Sigmoid colon (tissue), 7 donors: ENCODE data around the gene FAM107A. TPM values are rescaled to one million over a fixed set of nuclear protein-coding genes. Genes with fewer than 3 reads are reported as not detected.

Experiments used
- DNase-seq: peaks from one replicate; pipeline ENCODE4 v3.0.0-alpha.2; 2019
- H3K27ac ChIP-seq, 4 donors: fragments of 200-600 bp; sonication (generic); one replicate each; pipeline ENCODE4 v1.5.1; 2016 to 2019; ENCODE audit warnings: mild to moderate bottlenecking in 1 of 4
- H3K27me3 ChIP-seq, 3 donors: fragments of 200-600 bp; sonication (generic); one replicate each; pipeline ENCODE4 v1.5.1; 2019; ENCODE audit warnings: mild to moderate bottlenecking in 1 of 3
- H3K36me3 ChIP-seq, 4 donors: fragments of 200-600 bp; sonication (generic); one replicate each; pipeline ENCODE4 v1.5.1; 2016 to 2019
- H3K4me1 ChIP-seq, 4 donors: fragments of 200-600 bp; sonication (generic); one replicate each; pipeline ENCODE4 v1.5.1; 2017 to 2019
- H3K4me3 ChIP-seq, 4 donors: fragments of 200-600 bp; sonication (generic); one replicate each; pipeline ENCODE4 v1.5.1; 2017 to 2019; ENCODE audit warnings: mild to moderate bottlenecking in 2 of 4, moderate library complexity in 1 of 4
- H3K9me3 ChIP-seq, 4 donors: fragments of 200-600 bp in 3 of 4; sonication (generic) in 3 of 4; one replicate each; pipeline versions ENCODE4 v1.5.1 to v1.6.1; 2013 to 2019
- EP300 ChIP-seq, 4 donors: sonication (generic); formaldehyde crosslinking; IDR thresholded peaks; one replicate each; pipeline ENCODE4 v1.6.1; 2017; ENCODE audit warnings: antibody characterized with exemption in 4 of 4
- POLR2A ChIP-seq, 2 donors: fragments of 450-650 bp; IDR thresholded peaks; one replicate each; pipeline ENCODE4 v1.6.1; 2016; ENCODE audit warnings: antibody characterized with exemption in 2 of 2, mild to moderate bottlenecking in 2 of 2, moderate library complexity in 2 of 2
- POLR2AphosphoS5 ChIP-seq, 4 donors: sonication (generic); formaldehyde crosslinking; IDR thresholded peaks; one replicate each; pipeline ENCODE4 v1.6.1; 2017; ENCODE audit warnings: antibody characterized with exemption in 4 of 4
- WGBS, 2 donors: extraction: QIAGEN DNeasy Blood & Tissue Kit; methylation state at CpG; one replicate each; pipeline ENCODE4 v1.1.7; 2013; 5-methylcytosine and 5-hydroxymethylcytosine counted together
- intact Hi-C: fragments of 100-400 bp; cut with DNase I; formaldehyde crosslinking; loops from one replicate; pipeline ENCODE4 v1.15.1; 2023
- polyA plus RNA-seq, 3 donors: library from polyadenylated mRNA; stranded (reverse); fragments of 200-250 nt; gene quantifications; one replicate each; pipeline ENCODE4 v1.2.3, GENCODE V29; 2013
- total RNA-seq, 4 donors: library from RNA; depleted of rRNA; stranded (reverse); fragments of >200 nt; gene quantifications; one replicate each; pipeline ENCODE4 v1.1.0, GENCODE V29; 2016
- TF ChIP-seq, protein P1 (sequence below), 4 experiments: fragments of 450-650 bp in 3 of 4; fragments of 200-600 bp in 1 of 4; IDR thresholded peaks; one replicate each; pipeline ENCODE4 v1.5.1; 2016 to 2019; ENCODE audit warnings: antibody characterized with exemption in 4 of 4, mild to moderate bottlenecking in 3 of 4, moderate library complexity in 2 of 4
- donor health status: healthy with polysubstance abuse.
- donor health status: Bipolar disorder and iron deficiency.
- donor health status: healthy.

The FAM107A gene
- total and polyA plus RNA-seq, 7 donors, result 10.9 to 56.7 (median 32.7) TPM

- intact Hi-C loops, result no loop called here
- DNase-seq, result no peak
- no peaks in the 10 kb centered on the region for H3K9me3 ChIP-seq
- no peak for TF ChIP-seq POLR2AphosphoS5 (IDR thresholded peaks at IDR 0.05)
- TF ChIP-seq POLR2A (IDR thresholded peaks at IDR 0.05), result no peak
- TF ChIP-seq EP300 (IDR thresholded peaks at IDR 0.05), result no peak
- TF ChIP-seq, protein P1, sequence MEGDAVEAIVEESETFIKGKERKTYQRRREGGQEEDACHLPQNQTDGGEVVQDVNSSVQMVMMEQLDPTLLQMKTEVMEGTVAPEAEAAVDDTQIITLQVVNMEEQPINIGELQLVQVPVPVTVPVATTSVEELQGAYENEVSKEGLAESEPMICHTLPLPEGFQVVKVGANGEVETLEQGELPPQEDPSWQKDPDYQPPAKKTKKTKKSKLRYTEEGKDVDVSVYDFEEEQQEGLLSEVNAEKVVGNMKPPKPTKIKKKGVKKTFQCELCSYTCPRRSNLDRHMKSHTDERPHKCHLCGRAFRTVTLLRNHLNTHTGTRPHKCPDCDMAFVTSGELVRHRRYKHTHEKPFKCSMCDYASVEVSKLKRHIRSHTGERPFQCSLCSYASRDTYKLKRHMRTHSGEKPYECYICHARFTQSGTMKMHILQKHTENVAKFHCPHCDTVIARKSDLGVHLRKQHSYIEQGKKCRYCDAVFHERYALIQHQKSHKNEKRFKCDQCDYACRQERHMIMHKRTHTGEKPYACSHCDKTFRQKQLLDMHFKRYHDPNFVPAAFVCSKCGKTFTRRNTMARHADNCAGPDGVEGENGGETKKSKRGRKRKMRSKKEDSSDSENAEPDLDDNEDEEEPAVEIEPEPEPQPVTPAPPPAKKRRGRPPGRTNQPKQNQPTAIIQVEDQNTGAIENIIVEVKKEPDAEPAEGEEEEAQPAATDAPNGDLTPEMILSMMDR (IDR thresholded peaks at IDR 0.05), result no peak
- H3K36me3 ChIP-seq, result no peaks in the 10 kb centered on the region
- H3K27me3 ChIP-seq, result no peaks in the 10 kb centered on the region
- H3K4me3 ChIP-seq, result no peak overlapping the region
- 54 to 75% methylated on average over 12 of the region's 12 CpGs for WGBS, 2 donors
- peaks cover 0 to 9% (median 0%) of the 10 kb centered on the region in 4 donors for H3K4me1 ChIP-seq
- H3K27ac ChIP-seq, result no peak overlapping the region
Observed at GRCh38 chr3:58565621-58566397, 11.4 kb downstream of the FAM107A start.

DNA sequence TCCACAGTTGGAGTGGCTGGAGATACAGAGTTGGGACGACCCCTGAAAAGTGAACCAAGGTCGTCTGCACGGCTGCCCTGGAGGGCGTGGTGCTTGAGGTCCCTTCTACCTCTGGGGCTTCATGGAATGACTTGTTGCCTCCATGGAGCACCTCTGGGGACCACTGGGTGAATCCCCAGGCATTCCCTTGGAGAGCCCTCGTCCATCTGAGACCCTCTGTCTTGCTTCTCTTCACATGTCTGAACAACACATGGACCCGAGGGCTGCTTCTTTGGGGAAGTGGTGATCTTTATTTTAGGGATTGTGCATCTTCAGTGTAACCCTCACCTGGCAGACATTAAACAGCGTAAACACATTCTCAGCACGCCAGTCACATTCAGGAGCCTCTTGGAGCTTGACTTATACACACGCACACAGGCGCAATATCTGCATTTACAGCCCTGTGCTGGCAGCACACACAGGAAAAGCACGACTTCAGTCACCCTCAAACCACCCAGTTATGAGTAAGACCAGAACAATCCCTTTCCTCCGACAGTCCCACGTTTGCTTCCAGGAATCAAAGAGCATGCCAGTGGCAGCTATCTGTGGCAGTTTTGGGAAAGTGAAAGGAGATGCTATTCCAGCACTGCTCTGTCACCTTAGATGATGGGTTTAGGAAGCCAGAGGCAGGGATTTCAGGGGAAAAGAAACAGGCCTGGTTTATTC, 12.6 kb downstream of the FAM107A start:
- WGBS, 2 donors, result 32 to 59% methylated on average over 13 of the region's 13 CpGs
- no peak overlapping the region for H3K27ac ChIP-seq
- intact Hi-C loops, result no loop called here
- H3K36me3 ChIP-seq, result no peaks in the 10 kb centered on the region
- TF ChIP-seq POLR2AphosphoS5 (IDR thresholded peaks at IDR 0.05), result no peak
- TF ChIP-seq POLR2A (IDR thresholded peaks at IDR 0.05), result no peak
- TF ChIP-seq, protein P1 (IDR thresholded peaks at IDR 0.05), result no peak
- no peak for TF ChIP-seq EP300 (IDR thresholded peaks at IDR 0.05)
- peaks cover 0 to 9% (median 0%) of the 10 kb centered on the region in 4 donors for H3K4me1 ChIP-seq
- DNase-seq, result no peak
- no peak overlapping the region for H3K4me3 ChIP-seq
- H3K27me3 ChIP-seq, result no peaks in the 10 kb centered on the region
- no peaks in the 10 kb centered on the region for H3K9me3 ChIP-seq

GRCh38 chr3:58564054-58564453, 13.1 kb downstream of the FAM107A start:
- no peak for DNase-seq
- TF ChIP-seq POLR2A (IDR thresholded peaks at IDR 0.05), result no peak
- no peak for TF ChIP-seq EP300 (IDR thresholded peaks at IDR 0.05)
- TF ChIP-seq POLR2AphosphoS5 (IDR thresholded peaks at IDR 0.05), result no peak
- TF ChIP-seq, protein P1 (IDR thresholded peaks at IDR 0.05), result no peak
- Histone ChIP-seq H3K4me3 (no peak overlapping the region), H3K36me3 (no peaks in the 10 kb centered on the region), H3K9me3 (no peaks in the 10 kb centered on the region), H3K27ac (no peak overlapping the region), H3K27me3 (no peaks in the 10 kb centered on the region), H3K4me1 (peaks cover 0 to 9% (median 0%) of the 10 kb centered on the region in 4 donors)
- intact Hi-C loops, result no loop called here
- 93 to 96% methylated on average over 1 of the region's 1 CpG for WGBS, 2 donors

DNA sequence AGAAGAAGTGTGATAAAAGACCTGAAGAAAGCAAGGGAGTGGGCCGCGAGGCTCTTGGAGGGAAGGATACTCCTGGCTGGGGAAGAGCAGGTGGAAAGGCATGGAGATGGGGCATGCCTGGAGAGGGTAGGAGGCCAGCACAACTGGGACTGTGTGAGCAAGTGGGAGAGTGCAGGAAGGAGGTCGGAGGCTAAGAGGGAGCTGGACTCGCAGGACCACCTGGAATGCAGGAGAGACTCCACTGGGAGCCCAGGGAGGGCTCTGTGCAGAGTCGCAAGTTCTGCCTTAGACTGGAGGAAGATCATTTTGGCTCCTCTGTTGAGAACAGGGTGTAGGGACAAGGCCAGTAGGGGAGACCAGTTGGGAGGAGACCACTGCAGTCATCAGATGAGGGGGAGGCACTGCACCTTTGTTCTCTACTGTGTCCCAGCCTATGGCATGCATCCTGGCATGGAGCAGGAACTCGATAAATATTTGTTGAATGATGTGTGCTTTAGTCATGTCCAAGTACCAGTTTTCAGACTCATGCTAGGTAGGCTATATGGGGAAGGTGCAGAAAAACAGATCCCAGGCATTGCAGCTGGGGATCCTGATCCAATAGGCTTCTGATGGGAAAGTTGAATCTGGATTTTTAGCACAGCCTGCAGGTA, 13.7 kb downstream of the FAM107A start:
- intact Hi-C loops, result no loop called here
- H3K27ac ChIP-seq, result no peak overlapping the region
- no peaks in the 10 kb centered on the region for H3K36me3 ChIP-seq
- TF ChIP-seq EP300 (IDR thresholded peaks at IDR 0.05), result no peak
- TF ChIP-seq, protein P1 (IDR thresholded peaks at IDR 0.05), result no peak
- TF ChIP-seq POLR2A (IDR thresholded peaks at IDR 0.05), result no peak
- TF ChIP-seq POLR2AphosphoS5 (IDR thresholded peaks at IDR 0.05), result no peak
- no peaks in the 10 kb centered on the region for H3K9me3 ChIP-seq
- H3K4me1 ChIP-seq, result peaks cover 0 to 9% (median 0%) of the 10 kb centered on the region in 4 donors
- WGBS, 2 donors, result 92 to 93% methylated on average over 6 of the region's 6 CpGs
- DNase-seq, result no peak
- no peaks in the 10 kb centered on the region for H3K27me3 ChIP-seq
- H3K4me3 ChIP-seq, result no peak overlapping the region
